ENCODE data around the gene NUP210L. TPM values are rescaled to one million over a fixed set of nuclear protein-coding genes. Genes with fewer than 3 reads are reported as not detected.

NUP210L gene
- total and polyA plus RNA-seq, 2 of the 13 experiments (the other 11 are each of a cell fraction or from before 2014, with no cell fraction given) = not detected

GRCh38 chr1:154183046-154183915 lies 28.4 kb upstream of the NUP210L start (continued):
- 0 out of 2 replicates have a peak, but pooled peaks have one; percentile 77 for TF ChIP-seq ZNF839 (CRISPR knock-in tag; IDR thresholded peaks at IDR 0.05; ENCODE audit: borderline replicate concordance)
- TF ChIP-seq ZNF207 (IDR thresholded peaks at IDR 0.05; ENCODE audit: borderline replicate concordance) = no peak
- no peak for TF ChIP-seq PRPF4 (IDR thresholded peaks at IDR 0.05; ENCODE audit: low read depth, low read length, poor library complexity, severe bottlenecking)
- peak; percentile 71 for TF ChIP-seq FOXA3 (CRISPR knock-in tag; IDR thresholded peaks at IDR 0.05)
- TF ChIP-seq BRCA1 (CRISPR knock-in tag; IDR thresholded peaks at IDR 0.05) = peak; percentile 53; the same call in 1 of the 2 replicates
- peak; percentile 30 for TF ChIP-seq BCL6 (CRISPR knock-in tag; IDR thresholded peaks at IDR 0.05)
- no peak for TF ChIP-seq NPAS2 (CRISPR knock-in tag; IDR thresholded peaks at IDR 0.05; ENCODE audit: borderline replicate concordance)
- no peak for TF ChIP-seq TCF7L2 (IDR thresholded peaks at IDR 0.05; ENCODE audit: low read depth, low read length)
- 0 out of 2 replicates have a peak, but pooled peaks have one; percentile 23 for TF ChIP-seq HMG20A (CRISPR knock-in tag; IDR thresholded peaks at IDR 0.05; ENCODE audit: borderline replicate concordance)
- TF ChIP-seq CBX1 (IDR thresholded peaks at IDR 0.05; ENCODE audit: low read depth) = peak; percentile 94
- TF ChIP-seq ZNF841 (CRISPR knock-in tag; IDR thresholded peaks at IDR 0.05; ENCODE audit: borderline replicate concordance) = no peak
- TF ChIP-seq RFX1 (IDR thresholded peaks at IDR 0.05) = peak; percentile 95
- TF ChIP-seq ZFP62 (CRISPR knock-in tag; IDR thresholded peaks at IDR 0.05) = no peak
- TF ChIP-seq RXRB (CRISPR knock-in tag; IDR thresholded peaks at IDR 0.05; ENCODE audit: borderline replicate concordance) = peak; percentile 51
- 0 out of 2 replicates have a peak, but pooled peaks have one; percentile 8 for TF ChIP-seq ZNF20 (CRISPR knock-in tag; IDR thresholded peaks at IDR 0.05)
- TF ChIP-seq, protein P1, sequence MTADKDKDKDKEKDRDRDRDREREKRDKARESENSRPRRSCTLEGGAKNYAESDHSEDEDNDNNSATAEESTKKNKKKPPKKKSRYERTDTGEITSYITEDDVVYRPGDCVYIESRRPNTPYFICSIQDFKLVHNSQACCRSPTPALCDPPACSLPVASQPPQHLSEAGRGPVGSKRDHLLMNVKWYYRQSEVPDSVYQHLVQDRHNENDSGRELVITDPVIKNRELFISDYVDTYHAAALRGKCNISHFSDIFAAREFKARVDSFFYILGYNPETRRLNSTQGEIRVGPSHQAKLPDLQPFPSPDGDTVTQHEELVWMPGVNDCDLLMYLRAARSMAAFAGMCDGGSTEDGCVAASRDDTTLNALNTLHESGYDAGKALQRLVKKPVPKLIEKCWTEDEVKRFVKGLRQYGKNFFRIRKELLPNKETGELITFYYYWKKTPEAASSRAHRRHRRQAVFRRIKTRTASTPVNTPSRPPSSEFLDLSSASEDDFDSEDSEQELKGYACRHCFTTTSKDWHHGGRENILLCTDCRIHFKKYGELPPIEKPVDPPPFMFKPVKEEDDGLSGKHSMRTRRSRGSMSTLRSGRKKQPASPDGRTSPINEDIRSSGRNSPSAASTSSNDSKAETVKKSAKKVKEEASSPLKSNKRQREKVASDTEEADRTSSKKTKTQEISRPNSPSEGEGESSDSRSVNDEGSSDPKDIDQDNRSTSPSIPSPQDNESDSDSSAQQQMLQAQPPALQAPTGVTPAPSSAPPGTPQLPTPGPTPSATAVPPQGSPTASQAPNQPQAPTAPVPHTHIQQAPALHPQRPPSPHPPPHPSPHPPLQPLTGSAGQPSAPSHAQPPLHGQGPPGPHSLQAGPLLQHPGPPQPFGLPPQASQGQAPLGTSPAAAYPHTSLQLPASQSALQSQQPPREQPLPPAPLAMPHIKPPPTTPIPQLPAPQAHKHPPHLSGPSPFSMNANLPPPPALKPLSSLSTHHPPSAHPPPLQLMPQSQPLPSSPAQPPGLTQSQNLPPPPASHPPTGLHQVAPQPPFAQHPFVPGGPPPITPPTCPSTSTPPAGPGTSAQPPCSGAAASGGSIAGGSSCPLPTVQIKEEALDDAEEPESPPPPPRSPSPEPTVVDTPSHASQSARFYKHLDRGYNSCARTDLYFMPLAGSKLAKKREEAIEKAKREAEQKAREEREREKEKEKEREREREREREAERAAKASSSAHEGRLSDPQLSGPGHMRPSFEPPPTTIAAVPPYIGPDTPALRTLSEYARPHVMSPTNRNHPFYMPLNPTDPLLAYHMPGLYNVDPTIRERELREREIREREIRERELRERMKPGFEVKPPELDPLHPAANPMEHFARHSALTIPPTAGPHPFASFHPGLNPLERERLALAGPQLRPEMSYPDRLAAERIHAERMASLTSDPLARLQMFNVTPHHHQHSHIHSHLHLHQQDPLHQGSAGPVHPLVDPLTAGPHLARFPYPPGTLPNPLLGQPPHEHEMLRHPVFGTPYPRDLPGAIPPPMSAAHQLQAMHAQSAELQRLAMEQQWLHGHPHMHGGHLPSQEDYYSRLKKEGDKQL (CRISPR knock-in tag; IDR thresholded peaks at IDR 0.05; ENCODE audit: low read depth) = no peak
- peak; percentile 90 for TF ChIP-seq RNF2 (conservative IDR thresholded peaks at IDR 0.05; ENCODE audit: low read depth)
- no peak for TF ChIP-seq SNRNP70 (IDR thresholded peaks at IDR 0.05; ENCODE audit: low read depth, low read length)
- TF ChIP-seq ZNF17 (CRISPR knock-in tag; IDR thresholded peaks at IDR 0.05) = no peak
- TF ChIP-seq, protein P2, sequence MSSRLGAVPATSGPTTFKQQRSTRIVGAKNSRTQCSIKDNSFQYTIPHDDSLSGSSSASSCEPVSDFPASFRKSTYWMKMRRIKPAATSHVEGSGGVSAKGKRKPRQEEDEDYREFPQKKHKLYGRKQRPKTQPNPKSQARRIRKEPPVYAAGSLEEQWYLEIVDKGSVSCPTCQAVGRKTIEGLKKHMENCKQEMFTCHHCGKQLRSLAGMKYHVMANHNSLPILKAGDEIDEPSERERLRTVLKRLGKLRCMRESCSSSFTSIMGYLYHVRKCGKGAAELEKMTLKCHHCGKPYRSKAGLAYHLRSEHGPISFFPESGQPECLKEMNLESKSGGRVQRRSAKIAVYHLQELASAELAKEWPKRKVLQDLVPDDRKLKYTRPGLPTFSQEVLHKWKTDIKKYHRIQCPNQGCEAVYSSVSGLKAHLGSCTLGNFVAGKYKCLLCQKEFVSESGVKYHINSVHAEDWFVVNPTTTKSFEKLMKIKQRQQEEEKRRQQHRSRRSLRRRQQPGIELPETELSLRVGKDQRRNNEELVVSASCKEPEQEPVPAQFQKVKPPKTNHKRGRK (CRISPR knock-in tag; IDR thresholded peaks at IDR 0.05) = no peak
- TF ChIP-seq, protein P3, sequence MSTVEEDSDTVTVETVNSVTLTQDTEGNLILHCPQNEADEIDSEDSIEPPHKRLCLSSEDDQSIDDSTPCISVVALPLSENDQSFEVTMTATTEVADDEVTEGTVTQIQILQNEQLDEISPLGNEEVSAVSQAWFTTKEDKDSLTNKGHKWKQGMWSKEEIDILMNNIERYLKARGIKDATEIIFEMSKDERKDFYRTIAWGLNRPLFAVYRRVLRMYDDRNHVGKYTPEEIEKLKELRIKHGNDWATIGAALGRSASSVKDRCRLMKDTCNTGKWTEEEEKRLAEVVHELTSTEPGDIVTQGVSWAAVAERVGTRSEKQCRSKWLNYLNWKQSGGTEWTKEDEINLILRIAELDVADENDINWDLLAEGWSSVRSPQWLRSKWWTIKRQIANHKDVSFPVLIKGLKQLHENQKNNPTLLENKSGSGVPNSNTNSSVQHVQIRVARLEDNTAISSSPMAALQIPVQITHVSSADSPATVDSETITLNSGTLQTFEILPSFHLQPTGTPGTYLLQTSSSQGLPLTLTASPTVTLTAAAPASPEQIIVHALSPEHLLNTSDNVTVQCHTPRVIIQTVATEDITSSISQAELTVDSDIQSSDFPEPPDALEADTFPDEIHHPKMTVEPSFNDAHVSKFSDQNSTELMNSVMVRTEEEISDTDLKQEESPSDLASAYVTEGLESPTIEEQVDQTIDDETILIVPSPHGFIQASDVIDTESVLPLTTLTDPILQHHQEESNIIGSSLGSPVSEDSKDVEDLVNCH (CRISPR knock-in tag; IDR thresholded peaks at IDR 0.05) = no peak
- peak; percentile 55; the same call in 1 of the 2 replicates for TF ChIP-seq SMAD3 (CRISPR knock-in tag; IDR thresholded peaks at IDR 0.05)

Measured in HepG2 (cell line).